IMR-90 (cell line): ENCODE measurements around the gene CCR8.

Source experiments
- CEBPB ChIP-seq: IDR thresholded peaks from 2 replicates; pipeline ENCODE4 v1.6.1; 2012; ENCODE audit warnings: low read depth, low read length, improper control_type of control experiment
- POLR2A ChIP-seq: IDR thresholded peaks from 2 replicates; pipeline ENCODE4 v1.6.1; 2012; ENCODE audit warnings: mild to moderate bottlenecking, low read depth, low read length
- RAD21 ChIP-seq: IDR thresholded peaks from 2 replicates; pipeline ENCODE4 v1.6.1; 2012; ENCODE audit warnings: low read length, improper control_type of control experiment
- TF ChIP-seq, protein P1 (sequence below): conservative IDR thresholded peaks from 2 replicates; pipeline ENCODE4 v1.5.1; 2012; ENCODE audit warnings: mild to moderate bottlenecking, low read depth, low read length, improper control_type of control experiment

DNA sequence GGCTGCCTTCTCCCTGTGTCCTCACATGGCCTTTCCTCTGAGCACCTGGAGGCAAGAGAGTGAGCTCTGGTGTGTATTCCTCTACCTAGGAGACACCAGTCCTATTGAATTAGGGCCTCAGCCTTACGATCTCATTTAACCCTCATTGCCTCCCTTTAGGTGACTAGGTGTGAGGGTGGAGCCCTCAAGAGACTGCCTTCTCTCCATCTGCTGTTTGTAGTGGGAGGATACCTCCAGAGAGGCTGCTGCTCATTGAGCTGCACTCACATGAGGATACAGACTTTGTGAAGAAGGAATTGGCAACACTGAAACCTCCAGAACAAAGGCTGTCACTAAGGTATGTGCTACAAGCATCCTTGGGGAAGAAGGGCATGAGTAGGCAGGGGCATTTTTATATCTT lies at the start of gene CCR8:
- TF ChIP-seq, protein P1, sequence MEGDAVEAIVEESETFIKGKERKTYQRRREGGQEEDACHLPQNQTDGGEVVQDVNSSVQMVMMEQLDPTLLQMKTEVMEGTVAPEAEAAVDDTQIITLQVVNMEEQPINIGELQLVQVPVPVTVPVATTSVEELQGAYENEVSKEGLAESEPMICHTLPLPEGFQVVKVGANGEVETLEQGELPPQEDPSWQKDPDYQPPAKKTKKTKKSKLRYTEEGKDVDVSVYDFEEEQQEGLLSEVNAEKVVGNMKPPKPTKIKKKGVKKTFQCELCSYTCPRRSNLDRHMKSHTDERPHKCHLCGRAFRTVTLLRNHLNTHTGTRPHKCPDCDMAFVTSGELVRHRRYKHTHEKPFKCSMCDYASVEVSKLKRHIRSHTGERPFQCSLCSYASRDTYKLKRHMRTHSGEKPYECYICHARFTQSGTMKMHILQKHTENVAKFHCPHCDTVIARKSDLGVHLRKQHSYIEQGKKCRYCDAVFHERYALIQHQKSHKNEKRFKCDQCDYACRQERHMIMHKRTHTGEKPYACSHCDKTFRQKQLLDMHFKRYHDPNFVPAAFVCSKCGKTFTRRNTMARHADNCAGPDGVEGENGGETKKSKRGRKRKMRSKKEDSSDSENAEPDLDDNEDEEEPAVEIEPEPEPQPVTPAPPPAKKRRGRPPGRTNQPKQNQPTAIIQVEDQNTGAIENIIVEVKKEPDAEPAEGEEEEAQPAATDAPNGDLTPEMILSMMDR: no peak
- TF ChIP-seq POLR2A: no peak
- TF ChIP-seq RAD21: no peak
- no peak for TF ChIP-seq CEBPB
